A549 (cell line): Measurements from ENCODE around the gene DTX4. TPM values are rescaled to one million over a fixed set of nuclear protein-coding genes. Genes with fewer than 3 reads are reported as not detected.
A peak's percentile ranks its signal among the peaks of the same experiment; 100 is the strongest.

Source experiments
- ATAC-seq, 2 experiments: fragments of 200-7000 bp in 1 of 2; fragments of >200 bp in 1 of 2; cut with Nextera tagmentation in 1 of 2; cut with Tn5 transposase in 1 of 2; 3 replicates each; pipeline versions ENCODE4 v1.8.0 to v1.9.1; 2018 to 2020; ENCODE audit warnings: mild to moderate bottlenecking in 1 of 2, moderate library complexity in 1 of 2
- CTCF ChIA-PET: fragments of 300-600 bp; sonication (Branson Sonifier 250); formaldehyde crosslinking; extraction: SDS; loops from one replicate; lab custom pipeline; 2021; ENCODE audit warnings: antibody characterized with exemption, inconsistent platforms; lab: Yijun Ruan, JAX
- POLR2A ChIA-PET: fragments of 350-600 bp; formaldehyde crosslinking; extraction: SDS; loops from one replicate; lab custom pipeline; 2021; ENCODE audit warnings: antibody characterized with exemption, inconsistent platforms; lab: Yijun Ruan, JAX
- DNase-seq, 2 experiments: peaks; one replicate each; pipeline versions ENCODE4 v3.0.0 to v3.0.0-alpha.2; 2011 to 2016; ENCODE audit warnings: low read depth in 1 of 2, low spot score in 1 of 2
- FAIRE-seq: peaks from 2 replicates; lab custom pipeline; 2011; peaks lifted over from hg19 to GRCh38; lab: Jason Lieb, UNC
- H3K27ac ChIP-seq, 2 experiments: fragments of >200 bp; sonication (Bioruptor Twin); formaldehyde crosslinking; 3 replicates each; pipeline ENCODE4 v1.5.1; 2016 to 2017
- H3K4me1 ChIP-seq: fragments of >200 bp; sonication (Bioruptor Twin); formaldehyde crosslinking; 3 replicates; pipeline ENCODE4 v1.6.1; 2016
- H3K4me2 ChIP-seq: fragments of >200 bp; sonication (Bioruptor Twin); formaldehyde crosslinking; 3 replicates; pipeline ENCODE4 v1.6.1; 2016
- H3K4me3 ChIP-seq: fragments of >200 bp; sonication (Bioruptor Twin); formaldehyde crosslinking; 3 replicates; pipeline ENCODE4 v1.5.1; 2016
- H3K9me3 ChIP-seq: fragments of >200 bp; sonication (Bioruptor Twin); formaldehyde crosslinking; 3 replicates; pipeline ENCODE4 v1.6.1; 2016
- BCL3 ChIP-seq: fragments of >200 bp; sonication (Bioruptor Twin); formaldehyde crosslinking; IDR thresholded peaks from 3 replicates; pipeline ENCODE4 v1.6.1; 2016
- CBX8 ChIP-seq: fragments of 200-600 bp; sonication (generic); IDR thresholded peaks from 2 replicates; pipeline ENCODE4 v1.6.1; 2016
- CHD2 ChIP-seq: fragments of 150-350 bp; IDR thresholded peaks from 2 replicates; pipeline ENCODE4 v1.6.1; 2014; ENCODE audit warnings: low read length; ENCODE audit not compliant: partially characterized antibody
- CHD4 ChIP-seq: fragments of 200-600 bp; sonication (generic); IDR thresholded peaks from 2 replicates; pipeline ENCODE4 v1.6.1; 2016; ENCODE audit warnings: antibody characterized with exemption, mild to moderate bottlenecking, borderline replicate concordance
- EHMT2 ChIP-seq: fragments of 200-600 bp; sonication (generic); IDR thresholded peaks from 2 replicates; pipeline ENCODE4 v1.6.1; 2016; ENCODE audit warnings: antibody characterized with exemption, low read depth, mild to moderate bottlenecking, moderate library complexity
- ELK1 ChIP-seq: fragments of 150-350 bp; IDR thresholded peaks from 2 replicates; pipeline ENCODE4 v1.6.1; 2014; ENCODE audit warnings: low read depth, mild to moderate bottlenecking, low read length
- EP300 ChIP-seq, 2 experiments: fragments of >200 bp; sonication (Bioruptor Twin); formaldehyde crosslinking; IDR thresholded peaks; 2 replicates in 1 of 2; 3 replicates in 1 of 2; pipeline ENCODE4 v1.6.1; 2016 to 2017
- ESRRA ChIP-seq: fragments of 150-350 bp; IDR thresholded peaks from 2 replicates; pipeline ENCODE4 v1.6.1; 2014; ENCODE audit warnings: mild to moderate bottlenecking, low read length, borderline replicate concordance
- HOXA7 ChIP-seq: fragments of 250-450 bp; sonication (Bioruptor Pico); IDR thresholded peaks from 2 replicates; pipeline ENCODE4 v1.5.0; 2020; ENCODE audit warnings: mild to moderate bottlenecking, moderate library complexity
- KDM1A ChIP-seq: fragments of 200-600 bp; sonication (generic); IDR thresholded peaks from 2 replicates; pipeline ENCODE4 v1.6.1; 2016; ENCODE audit warnings: low read depth, mild to moderate bottlenecking
- MAFK ChIP-seq: fragments of 450-650 bp; IDR thresholded peaks from 2 replicates; pipeline ENCODE4 v1.6.1; 2014; ENCODE audit not compliant: partially characterized antibody
- MYC ChIP-seq: IDR thresholded peaks from 2 replicates; pipeline ENCODE4 v1.6.1; 2012; ENCODE audit warnings: mild to moderate bottlenecking, inconsistent platforms, low read length, improper control_type of control experiment, borderline replicate concordance
- NFE2L2 ChIP-seq: fragments of 150-350 bp; conservative IDR thresholded peaks from 2 replicates; pipeline ENCODE4 v1.6.1; 2014; ENCODE audit warnings: low read length
- NPAS2 ChIP-seq: fragments of 250-450 bp; sonication (Bioruptor Pico); IDR thresholded peaks from 2 replicates; pipeline ENCODE4 v1.8.0; 2022; ENCODE audit warnings: mild to moderate bottlenecking, moderate library complexity, borderline replicate concordance
- RAD21 ChIP-seq, 2 experiments: fragments of >200 bp in 1 of 2; sonication (Bioruptor Twin) in 1 of 2; formaldehyde crosslinking in 1 of 2; IDR thresholded peaks in 1 of 2; conservative IDR thresholded peaks in 1 of 2; 2 replicates in 1 of 2; 3 replicates in 1 of 2; pipeline ENCODE4 v1.6.1; 2012 to 2018; ENCODE audit warnings: inconsistent platforms in 1 of 2
- RARB ChIP-seq: fragments of 250-450 bp; sonication (Bioruptor Pico); IDR thresholded peaks from 2 replicates; pipeline ENCODE4 v1.8.0; 2021; ENCODE audit warnings: mild to moderate bottlenecking, moderate library complexity
- RCOR1 ChIP-seq: fragments of 150-350 bp; IDR thresholded peaks from 2 replicates; pipeline ENCODE4 v1.6.1; 2014; ENCODE audit warnings: antibody characterized with exemption, low read length, low read depth
- RFX5 ChIP-seq: fragments of 450-650 bp; IDR thresholded peaks from 2 replicates; pipeline ENCODE4 v1.7.1; 2014; ENCODE audit warnings: antibody characterized with exemption, mild to moderate bottlenecking, moderate library complexity
- RNF2 ChIP-seq: fragments of 200-600 bp; sonication (generic); IDR thresholded peaks from 2 replicates; pipeline ENCODE4 v1.6.1; 2016; ENCODE audit warnings: low read depth, mild to moderate bottlenecking, antibody characterized with exemption, moderate library complexity, borderline replicate concordance
- SMC3 ChIP-seq: fragments of >200 bp; sonication (Bioruptor Twin); formaldehyde crosslinking; IDR thresholded peaks from 3 replicates; pipeline ENCODE4 v1.6.1; 2018; ENCODE audit warnings: inconsistent platforms
- TFCP2L1 ChIP-seq: fragments of 250-450 bp; sonication (Bioruptor Pico); IDR thresholded peaks from 2 replicates; pipeline ENCODE4 v1.5.0; 2021; ENCODE audit warnings: mild to moderate bottlenecking
- ZC3H11A ChIP-seq: fragments of 450-650 bp; IDR thresholded peaks from 2 replicates; pipeline ENCODE4 v1.6.1; 2014; ENCODE audit warnings: antibody characterized with exemption, mild to moderate bottlenecking
- ZFP36 ChIP-seq: fragments of 450-650 bp; IDR thresholded peaks from 2 replicates; pipeline ENCODE4 v1.6.1; 2014; ENCODE audit warnings: borderline replicate concordance; ENCODE audit not compliant: partially characterized antibody
- WGBS: methylation state at CpG from one replicate; pipeline ENCODE4 v1.1.6; 2017; ENCODE audit errors: missing lambda C conversion rate; 5-methylcytosine and 5-hydroxymethylcytosine counted together
- polyA plus RNA-seq, 4 experiments: library from polyadenylated mRNA; depleted of rRNA in 3 of 4; stranded (reverse); fragments of >200 nt; fragmentation: RNase III in 1 of 4; extraction: RNeasy Plus Mini Kit Qiagen cat#74134 plus additional on column Dnase treatment in 1 of 4; gene quantifications; 2 replicates in 3 of 4; 3 replicates in 1 of 4; pipeline ENCODE4 v1.2.3, GENCODE V29; 2011 to 2017
- TF ChIP-seq, protein P1 (sequence below): IDR thresholded peaks from 2 replicates; pipeline ENCODE4 v1.6.1; 2012; ENCODE audit warnings: low read depth, borderline replicate concordance
- TF ChIP-seq, protein P2 (sequence below): fragments of 200-600 bp; sonication (generic); IDR thresholded peaks from 2 replicates; pipeline ENCODE4 v1.6.1; 2016; ENCODE audit warnings: antibody characterized with exemption, mild to moderate bottlenecking, moderate library complexity

Gene DTX4
- polyA plus RNA-seq, 2 of the 4 experiments (the other 2 are of a cell fraction), result 0.97 to 3.1 TPM

GRCh38 chr11:59141673-59142460 lies 30.1 kb upstream of the DTX4 start:
- no peak for DNase-seq
- 2% methylated on average over 3 of the region's 3 CpGs for WGBS
- Histone ChIP-seq H3K4me1 (peaks cover 25% of the 10 kb centered on the region), H3K9me3 (no peaks in the 10 kb centered on the region), H3K4me3 (peak overlapping the region; percentile 73), H3K27ac (peak overlapping the region; percentile 81 to 86)
- FAIRE-seq, result no peak
- POLR2A ChIA-PET, result interaction anchor here (1.0 kb wide), 2 partner anchors 9 to 17 kb away, joined by 3 to 5 read pairs; no protein-coding TSS in a partner anchor
- TF ChIP-seq RCOR1 (no peak), HOXA7 (CRISPR knock-in tag) (no peak), EHMT2 (no peak), BCL3 (no peak), ZC3H11A (no peak), RNF2 (no peak), MAFK (no peak), ELK1 (no peak), CHD4 (no peak), TFCP2L1 (CRISPR knock-in tag) (no peak), RARB (CRISPR knock-in tag) (no peak), ESRRA (no peak), RAD21 (conservative IDR thresholded peaks at IDR 0.05 in 1 of 2, IDR thresholded peaks at IDR 0.05 in 1 of 2) (no peak), CBX8 (no peak), EP300 (IDR thresholded peaks at IDR 0.05) (no peak)
- TF ChIP-seq, protein P1, sequence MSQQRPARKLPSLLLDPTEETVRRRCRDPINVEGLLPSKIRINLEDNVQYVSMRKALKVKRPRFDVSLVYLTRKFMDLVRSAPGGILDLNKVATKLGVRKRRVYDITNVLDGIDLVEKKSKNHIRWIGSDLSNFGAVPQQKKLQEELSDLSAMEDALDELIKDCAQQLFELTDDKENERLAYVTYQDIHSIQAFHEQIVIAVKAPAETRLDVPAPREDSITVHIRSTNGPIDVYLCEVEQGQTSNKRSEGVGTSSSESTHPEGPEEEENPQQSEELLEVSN, result no peak
- TF ChIP-seq, all 56 proteins: peak for 0
- CTCF ChIA-PET, result interaction anchor here (1.4 to 2.0 kb wide), 3 partner anchors 16 to 288 kb away, joined by 3 to 10 read pairs (median 4); no protein-coding TSS in a partner anchor
- peak overlapping the region; percentile 81 for H3K4me2 ChIP-seq
- ATAC-seq, result 0 out of 6 replicates have a peak, but pooled peaks of 1 of the 2 experiments have one; percentile 3

GRCh38 chr11:59142530-59143507 lies 29.1 kb upstream of the DTX4 start, which contains the start of gene FAM111A:
FAM111A (plus strand) TSS chr11:59142856; CDS start chr11:59148873, 6,017 bp downstream.
- Histone ChIP-seq H3K27ac (peak within 1 kb of the TSS; percentile 81 to 86), H3K4me3 (peak within 1 kb of the TSS; percentile 73), H3K9me3 (no peaks in the 10 kb centered on the region), H3K4me2 (peak within 1 kb of the TSS; percentile 81), H3K4me1 (peaks cover 25% of the 10 kb centered on the region)
- DNase-seq (peak; percentile 81 to 86), FAIRE-seq (no peak), ATAC-seq (peak; percentile 88 to 90)
- WGBS, result 3% methylated on average over 50 of the region's 50 CpGs
- ChIA-PET CTCF (interaction anchor here (1.4 to 6.6 kb wide), 4 partner anchors 15 to 287 kb away, joined by 3 to 44 read pairs (median 7); no protein-coding TSS in a partner anchor), POLR2A (interaction anchor here (1.0 kb wide), 2 partner anchors 8 to 16 kb away, joined by 3 to 5 read pairs; no protein-coding TSS in a partner anchor)
- TF ChIP-seq RNF2, result no peak
- no peak for TF ChIP-seq RAD21 (conservative IDR thresholded peaks at IDR 0.05 in 1 of 2, IDR thresholded peaks at IDR 0.05 in 1 of 2)
- TF ChIP-seq CHD2, result peak; percentile 41
- TF ChIP-seq, protein P1, result no peak; the same call in 1 of the 2 replicates
- TF ChIP-seq, protein P2, sequence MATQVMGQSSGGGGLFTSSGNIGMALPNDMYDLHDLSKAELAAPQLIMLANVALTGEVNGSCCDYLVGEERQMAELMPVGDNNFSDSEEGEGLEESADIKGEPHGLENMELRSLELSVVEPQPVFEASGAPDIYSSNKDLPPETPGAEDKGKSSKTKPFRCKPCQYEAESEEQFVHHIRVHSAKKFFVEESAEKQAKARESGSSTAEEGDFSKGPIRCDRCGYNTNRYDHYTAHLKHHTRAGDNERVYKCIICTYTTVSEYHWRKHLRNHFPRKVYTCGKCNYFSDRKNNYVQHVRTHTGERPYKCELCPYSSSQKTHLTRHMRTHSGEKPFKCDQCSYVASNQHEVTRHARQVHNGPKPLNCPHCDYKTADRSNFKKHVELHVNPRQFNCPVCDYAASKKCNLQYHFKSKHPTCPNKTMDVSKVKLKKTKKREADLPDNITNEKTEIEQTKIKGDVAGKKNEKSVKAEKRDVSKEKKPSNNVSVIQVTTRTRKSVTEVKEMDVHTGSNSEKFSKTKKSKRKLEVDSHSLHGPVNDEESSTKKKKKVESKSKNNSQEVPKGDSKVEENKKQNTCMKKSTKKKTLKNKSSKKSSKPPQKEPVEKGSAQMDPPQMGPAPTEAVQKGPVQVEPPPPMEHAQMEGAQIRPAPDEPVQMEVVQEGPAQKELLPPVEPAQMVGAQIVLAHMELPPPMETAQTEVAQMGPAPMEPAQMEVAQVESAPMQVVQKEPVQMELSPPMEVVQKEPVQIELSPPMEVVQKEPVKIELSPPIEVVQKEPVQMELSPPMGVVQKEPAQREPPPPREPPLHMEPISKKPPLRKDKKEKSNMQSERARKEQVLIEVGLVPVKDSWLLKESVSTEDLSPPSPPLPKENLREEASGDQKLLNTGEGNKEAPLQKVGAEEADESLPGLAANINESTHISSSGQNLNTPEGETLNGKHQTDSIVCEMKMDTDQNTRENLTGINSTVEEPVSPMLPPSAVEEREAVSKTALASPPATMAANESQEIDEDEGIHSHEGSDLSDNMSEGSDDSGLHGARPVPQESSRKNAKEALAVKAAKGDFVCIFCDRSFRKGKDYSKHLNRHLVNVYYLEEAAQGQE, result peak; percentile 59
- no peak for TF ChIP-seq MYC
- TF ChIP-seq RFX5, result peak; percentile 89
- TF ChIP-seq KDM1A, result no peak
- 0 out of 3 replicates have a peak, but pooled peaks have one; percentile 20 for TF ChIP-seq SMC3
- no peak for TF ChIP-seq ZFP36
- TF ChIP-seq NFE2L2, result no peak
- TF ChIP-seq NPAS2 (CRISPR knock-in tag), result no peak
